SK-N-MC (cell line): ENCODE data around the gene RANBP3.

ENCODE experiments used
- EZH2 ChIP-seq: fragments of 200-600 bp; sonication (generic); IDR thresholded peaks from one replicate; pipeline ENCODE4 v1.6.1; 2017; ENCODE audit warnings: antibody characterized with exemption
- FOXP2 ChIP-seq: optimal IDR thresholded peaks from 2 replicates; pipeline ENCODE3; 2011; ENCODE audit warnings: mild to moderate bottlenecking, moderate library complexity; ENCODE audit not compliant: insufficient read depth; ENCODE audit errors: extremely low read length, control extremely low read depth
- POLR2AphosphoS5 ChIP-seq: IDR thresholded peaks from 2 replicates; pipeline ENCODE4 v1.6.1; 2012; ENCODE audit warnings: mild to moderate bottlenecking, low read depth, low read length, borderline replicate concordance

GRCh38 chr19:5960005-5961001, 17.6 kb downstream of the RANBP3 start:
- no peak for TF ChIP-seq POLR2AphosphoS5
- TF ChIP-seq EZH2, result no peak
- TF ChIP-seq FOXP2, result no peak
